Calu3 (cell line): ENCODE measurements around the gene IFIT1B. TPM values are rescaled to one million over a fixed set of nuclear protein-coding genes. Genes with fewer than 3 reads are reported as not detected.
"Not testable (repeated sequence)": the region's sequence is repeated elsewhere in the genome, so short reads cannot be mapped to it uniquely, and the experiment has no call there.

Experiments
- BruUV-seq: library from RNA; stranded (reverse); fragments of 400-500 nt; replicated peaks from 2 replicates; lab custom pipeline; 2021; lab: Mats Ljungman, UMichigan
- CTCF ChIA-PET: fragments of 300-600 bp; sonication (Branson Sonifier 250); formaldehyde crosslinking; loops from one replicate; lab custom pipeline; 2022; ENCODE audit warnings: antibody characterized with exemption; lab: Charles Lee
- DNase-seq: peaks from one replicate; pipeline ENCODE4 v3.0.0; 2022
- H3K27ac Mint-ChIP-seq: one replicate; pipeline ENCODE4 v1.8.0; 2022; ENCODE audit warnings: mixed read lengths; ENCODE audit not compliant: unreplicated experiment
- H3K27me3 Mint-ChIP-seq: one replicate; pipeline ENCODE4 v1.8.0; 2022; ENCODE audit warnings: mixed read lengths; ENCODE audit not compliant: unreplicated experiment
- H3K36me3 Mint-ChIP-seq: one replicate; pipeline ENCODE4 v1.8.0; 2022; ENCODE audit warnings: mild to moderate bottlenecking, moderate library complexity, mixed read lengths; ENCODE audit not compliant: insufficient read depth, unreplicated experiment
- H3K4me1 Mint-ChIP-seq: one replicate; pipeline ENCODE4 v1.8.0; 2022; ENCODE audit warnings: mild to moderate bottlenecking, low read depth, mixed read lengths; ENCODE audit not compliant: unreplicated experiment
- H3K4me3 Mint-ChIP-seq: one replicate; pipeline ENCODE4 v1.8.0; 2022; ENCODE audit warnings: mild to moderate bottlenecking, low read depth, moderate library complexity, mixed read lengths; ENCODE audit not compliant: unreplicated experiment
- H3K9me3 Mint-ChIP-seq: one replicate; pipeline ENCODE4 v1.8.0; 2022; ENCODE audit warnings: low read depth, mixed read lengths; ENCODE audit not compliant: unreplicated experiment
- CTCF ChIP-seq: fragments of 200-600 bp; IDR thresholded peaks from one replicate; pipeline ENCODE4 v1.8.0; 2022; ENCODE audit warnings: antibody characterized with exemption; ENCODE audit not compliant: unreplicated experiment
- intact Hi-C: fragments of 100-400 bp; cut with micrococcal nuclease; formaldehyde crosslinking; loops from one replicate; pipeline ENCODE4 v1.10.0; 2022; ENCODE audit not compliant: unreplicated experiment
- total RNA-seq: library from RNA; stranded (reverse); gene quantifications from 2 replicates; pipeline ENCODE4 v1.2.3, GENCODE V29; 2022

Gene IFIT1B
- total RNA-seq, 1 experiment from 2014 or later, result not detected

- H3K4me1 Mint-ChIP-seq, H3K27me3 Mint-ChIP-seq, H3K9me3 Mint-ChIP-seq, BruUV-seq, H3K4me3 Mint-ChIP-seq, DNase-seq, intact Hi-C loops, CTCF ChIA-PET, H3K27ac Mint-ChIP-seq, H3K36me3 Mint-ChIP-seq: not testable (repeated sequence)
These were observed 31.4 kb downstream of the IFIT1B start for GRCh38 chr10:89409282-89409681.

- H3K4me1 Mint-ChIP-seq, BruUV-seq, intact Hi-C loops, H3K27me3 Mint-ChIP-seq, DNase-seq, H3K9me3 Mint-ChIP-seq, H3K27ac Mint-ChIP-seq, CTCF ChIA-PET, H3K4me3 Mint-ChIP-seq: not testable (repeated sequence)
- peaks cover 20% of the 10 kb centered on the region for H3K36me3 Mint-ChIP-seq
These were observed 32.7 kb downstream of the IFIT1B start for GRCh38 chr10:89410551-89410950.

- H3K27me3 Mint-ChIP-seq, H3K27ac Mint-ChIP-seq, BruUV-seq, H3K9me3 Mint-ChIP-seq, intact Hi-C loops, DNase-seq, H3K4me3 Mint-ChIP-seq, CTCF ChIA-PET: not testable (repeated sequence)
- H3K4me1 Mint-ChIP-seq, result peaks cover 14% of the 10 kb centered on the region
- H3K36me3 Mint-ChIP-seq, result peaks cover 26% of the 10 kb centered on the region
These were observed 33.3 kb downstream of the IFIT1B start for GRCh38 chr10:89411135-89411534.

GRCh38 chr10:89412276-89412675 is 34.4 kb downstream of the IFIT1B start:
- H3K4me3 Mint-ChIP-seq, intact Hi-C loops, H3K9me3 Mint-ChIP-seq, CTCF ChIA-PET, DNase-seq, BruUV-seq, H3K27ac Mint-ChIP-seq, H3K27me3 Mint-ChIP-seq: not testable (repeated sequence)
- Mint-ChIP-seq H3K36me3 (peaks cover 26% of the 10 kb centered on the region), H3K4me1 (peaks cover 18% of the 10 kb centered on the region)

- Mint-ChIP-seq H3K9me3 (no peaks in the 10 kb centered on the region), H3K27me3 (no peaks in the 10 kb centered on the region), H3K4me1 (peaks cover 18% of the 10 kb centered on the region), H3K4me3 (peak overlapping the region; percentile 95), H3K27ac (peak overlapping the region; percentile 89), H3K36me3 (peaks cover 26% of the 10 kb centered on the region)
- no TSS peak for BruUV-seq
- intact Hi-C loops, result no loop called here
- no peak for DNase-seq
- TF ChIP-seq CTCF, result no peak
- CTCF ChIA-PET, result interaction anchor here (1.4 kb wide), 2 partner anchors 21 to 140 kb away, joined by 4 to 6 read pairs; partner anchors contain the start of gene IFIT1
These were observed 35.6 kb downstream of the IFIT1B start for GRCh38 chr10:89413398-89413912.

- Mint-ChIP-seq H3K27me3 (no peaks in the 10 kb centered on the region), H3K36me3 (peaks cover 26% of the 10 kb centered on the region), H3K9me3 (no peaks in the 10 kb centered on the region), H3K4me1 (peaks cover 18% of the 10 kb centered on the region), H3K27ac (peak within 1 kb of the TSS; percentile 89), H3K4me3 (peak within 1 kb of the TSS; percentile 95)
- DNase-seq, result peak; percentile 58
- intact Hi-C loops, result no loop called here
- BruUV-seq, result TSS peak; percentile 91
- TF ChIP-seq CTCF, result no peak
- CTCF ChIA-PET, result interaction anchor here (0.6 to 1.4 kb wide), 4 partner anchors 22 to 162 kb away, joined by 3 to 6 read pairs (median 4); partner anchors contain the start of genes IFIT1 and LIPA
These were observed 36.5 kb downstream of the IFIT1B start, which contains the start of gene IFIT5 for GRCh38 chr10:89414146-89414878. TSS of gene IFIT5 (plus strand) at chr10:89414568. CDS start at chr10:89414799, 231 bp downstream.
